HAP-1 (cell line): ENCODE measurements around the gene PRSS12.

ENCODE experiments used
- DNase-seq, 2 experiments: peaks; one replicate each; pipeline ENCODE4 v3.0.0-alpha.2; 2016 to 2020; ENCODE audit warnings: low spot score in 2 of 2
- H3K27me3 ChIP-seq: fragments of 250-450 bp; sonication (Bioruptor Pico); 2 replicates; pipeline ENCODE4 v1.5.1; 2020; ENCODE audit warnings: low read depth, mild to moderate bottlenecking, moderate library complexity
- H3K36me3 ChIP-seq: fragments of 250-450 bp; sonication (Bioruptor Pico); replicated peaks from 2 replicates; pipeline ENCODE4 v1.5.1; 2020; ENCODE audit warnings: mild to moderate bottlenecking
- H3K4me1 ChIP-seq: fragments of 250-450 bp; sonication (Bioruptor Pico); 2 replicates; pipeline ENCODE4 v1.5.1; 2020; ENCODE audit warnings: mild to moderate bottlenecking
- H3K4me3 ChIP-seq: fragments of 250-450 bp; sonication (Bioruptor Pico); 2 replicates; pipeline ENCODE4 v1.5.1; 2020; ENCODE audit warnings: mild to moderate bottlenecking, moderate library complexity
- H3K9me3 ChIP-seq: fragments of 250-450 bp; sonication (Bioruptor Pico); 2 replicates; pipeline ENCODE4 v1.5.1; 2020; ENCODE audit warnings: mild to moderate bottlenecking, moderate library complexity
- in situ Hi-C: fragments of 300-500 bp; cut with MboI; formaldehyde crosslinking; loops from 3 replicates; pipeline ENCODE4 v1.14.3; 2020; ENCODE audit warnings: low sequenced_read_pairs, inconsistent platforms, mixed read lengths

The PRSS12 gene

DNA sequence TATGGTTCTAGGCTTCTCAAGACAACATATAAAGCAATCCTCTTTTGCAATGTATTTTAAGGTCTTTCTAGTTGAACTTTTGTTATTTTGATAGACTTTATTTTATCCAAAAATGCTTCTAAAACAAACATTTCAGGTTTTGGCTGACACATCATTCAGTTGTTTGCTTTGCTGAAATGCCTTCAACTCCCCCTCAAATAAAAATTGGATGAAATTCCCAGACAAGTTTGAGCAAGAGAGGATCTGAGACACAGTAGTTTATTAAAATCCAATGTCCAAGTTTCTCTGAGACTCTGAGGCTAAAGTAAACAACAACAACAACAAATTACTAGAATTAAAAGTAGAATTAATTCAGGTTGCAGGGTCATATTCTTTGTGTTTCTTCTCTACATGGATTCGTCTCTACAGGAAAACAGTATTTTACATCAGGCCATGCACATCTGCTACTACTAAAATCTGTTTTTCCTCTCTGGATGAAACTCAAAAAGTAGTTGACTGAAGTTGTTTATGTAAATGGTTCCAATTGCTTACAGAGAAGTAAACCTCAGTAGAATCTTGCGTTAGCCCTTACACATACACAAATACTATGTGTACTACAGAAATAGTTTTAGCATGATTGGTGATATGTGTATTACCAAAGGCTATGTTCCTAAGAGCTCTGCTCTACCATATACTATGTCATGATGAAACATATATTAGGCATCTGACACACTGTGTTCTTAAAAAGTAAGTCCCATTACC lies 64.9 kb downstream of the PRSS12 start:
- H3K36me3 ChIP-seq, result peaks cover 20% of the 10 kb centered on the region
- H3K27me3 ChIP-seq, result no peaks in the 10 kb centered on the region
- H3K4me1 ChIP-seq, result 0 out of 2 replicates have a peak, but pooled peaks cover 3% of the 10 kb centered on the region
- no peak for DNase-seq
- no peaks in the 10 kb centered on the region for H3K9me3 ChIP-seq
- H3K4me3 ChIP-seq, result no peak overlapping the region
- in situ Hi-C loops, result loop anchor here (10.0 kb wide), 1 partner anchor 57 kb away; no protein-coding TSS in a partner anchor

DNA sequence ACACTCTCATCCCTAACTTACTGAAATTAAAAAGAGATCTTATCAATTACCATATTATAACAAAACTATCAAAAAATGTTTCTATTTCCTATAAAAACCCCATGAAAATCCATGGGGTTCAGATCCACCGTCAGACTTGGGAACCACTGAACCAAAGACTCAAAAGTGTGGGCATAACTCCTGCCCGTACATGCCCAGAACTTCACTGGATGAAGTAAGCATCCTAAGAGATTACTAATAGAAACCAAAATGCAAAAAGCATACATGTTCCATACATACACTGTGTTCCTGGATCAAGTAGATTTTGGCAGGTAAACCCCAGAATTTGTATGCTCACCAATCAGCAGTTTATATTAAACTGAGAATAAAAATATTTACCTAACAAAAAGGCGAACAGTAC lies 66.1 kb downstream of the PRSS12 start:
- DNase-seq, result no peak
- in situ Hi-C loops, result loop anchor here (10.0 kb wide), 1 partner anchor 58 kb away; no protein-coding TSS in a partner anchor
- peaks cover 13% of the 10 kb centered on the region for H3K4me1 ChIP-seq
- peaks cover 22% of the 10 kb centered on the region for H3K36me3 ChIP-seq
- H3K4me3 ChIP-seq, result no peak overlapping the region
- H3K27me3 ChIP-seq, result no peaks in the 10 kb centered on the region
- H3K9me3 ChIP-seq, result no peaks in the 10 kb centered on the region

DNA sequence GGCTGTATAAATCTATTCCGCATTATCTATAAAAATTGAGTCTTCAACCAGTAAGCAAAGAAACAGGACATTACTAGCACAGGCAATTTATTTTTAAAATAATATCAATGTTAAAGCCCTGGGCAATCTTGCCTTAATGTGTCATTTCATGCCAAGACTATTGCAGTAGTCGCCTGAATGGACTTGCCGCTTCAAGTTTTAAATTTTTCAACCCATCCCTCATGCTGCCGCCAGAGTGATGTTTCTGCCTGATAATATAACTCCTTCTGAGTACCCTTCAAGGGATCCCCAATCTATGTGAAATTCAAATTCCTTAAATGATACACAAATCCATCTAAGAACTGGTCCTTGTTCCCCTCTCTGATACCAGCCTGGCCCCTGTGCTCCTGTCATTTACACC lies 66.9 kb downstream of the PRSS12 start:
- Histone ChIP-seq H3K4me3 (no peak overlapping the region), H3K36me3 (peaks cover 29% of the 10 kb centered on the region), H3K9me3 (no peaks in the 10 kb centered on the region), H3K27me3 (no peaks in the 10 kb centered on the region), H3K4me1 (peaks cover 20% of the 10 kb centered on the region)
- in situ Hi-C loops, result loop anchor here (10.0 kb wide), 1 partner anchor 59 kb away; no protein-coding TSS in a partner anchor
- no peak for DNase-seq

DNA sequence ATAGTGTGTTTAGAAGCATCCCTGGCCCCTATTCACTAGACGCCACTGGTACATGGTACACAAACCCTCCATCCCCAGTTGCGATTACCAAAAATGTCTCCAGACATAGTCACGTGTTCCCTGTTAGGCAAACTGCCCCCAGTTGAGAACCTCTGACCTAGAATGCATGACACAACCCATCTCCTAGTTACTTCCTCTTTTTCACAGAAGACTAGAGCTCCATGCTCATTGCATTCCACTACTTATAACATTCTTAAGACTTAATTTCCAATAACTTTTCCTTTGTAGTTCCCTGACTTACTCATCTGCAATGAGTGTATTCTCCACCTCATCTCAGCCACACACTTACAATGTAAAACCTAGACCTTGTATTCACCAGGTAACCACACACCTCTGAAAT lies 68.6 kb downstream of the PRSS12 start:
- in situ Hi-C loops, result loop anchor here (10.0 kb wide), 1 partner anchor 61 kb away; no protein-coding TSS in a partner anchor
- Histone ChIP-seq H3K36me3 (peaks cover 47% of the 10 kb centered on the region), H3K4me1 (peaks cover 27% of the 10 kb centered on the region)

DNA sequence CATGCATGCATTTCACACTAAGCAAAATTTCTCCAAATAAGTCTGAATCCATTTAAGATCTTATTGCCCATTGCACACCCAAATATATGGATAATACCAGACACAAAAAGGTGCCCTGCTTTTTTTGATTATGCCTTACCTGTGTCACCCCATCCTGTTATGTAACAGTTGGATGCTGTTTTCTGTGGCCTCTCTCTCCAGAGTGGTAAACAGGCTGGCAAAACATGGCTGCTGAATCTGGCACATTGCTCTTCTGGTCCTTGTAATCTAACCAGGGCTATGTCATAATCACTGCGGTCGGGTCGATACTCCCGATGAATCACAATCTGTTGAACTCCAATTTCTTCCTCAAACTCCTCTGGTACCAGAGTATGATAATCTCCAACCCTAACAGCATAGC lies 70.1 kb downstream of the PRSS12 start:
- H3K36me3 ChIP-seq, result peaks cover 39% of the 10 kb centered on the region
- no peak for DNase-seq

More for the DNA sequence above, 68.6 kb downstream of the PRSS12 start:
- no peaks in the 10 kb centered on the region for H3K27me3 ChIP-seq
- no peak for DNase-seq
- H3K4me3 ChIP-seq, result no peak overlapping the region
- H3K9me3 ChIP-seq, result no peaks in the 10 kb centered on the region

DNA sequence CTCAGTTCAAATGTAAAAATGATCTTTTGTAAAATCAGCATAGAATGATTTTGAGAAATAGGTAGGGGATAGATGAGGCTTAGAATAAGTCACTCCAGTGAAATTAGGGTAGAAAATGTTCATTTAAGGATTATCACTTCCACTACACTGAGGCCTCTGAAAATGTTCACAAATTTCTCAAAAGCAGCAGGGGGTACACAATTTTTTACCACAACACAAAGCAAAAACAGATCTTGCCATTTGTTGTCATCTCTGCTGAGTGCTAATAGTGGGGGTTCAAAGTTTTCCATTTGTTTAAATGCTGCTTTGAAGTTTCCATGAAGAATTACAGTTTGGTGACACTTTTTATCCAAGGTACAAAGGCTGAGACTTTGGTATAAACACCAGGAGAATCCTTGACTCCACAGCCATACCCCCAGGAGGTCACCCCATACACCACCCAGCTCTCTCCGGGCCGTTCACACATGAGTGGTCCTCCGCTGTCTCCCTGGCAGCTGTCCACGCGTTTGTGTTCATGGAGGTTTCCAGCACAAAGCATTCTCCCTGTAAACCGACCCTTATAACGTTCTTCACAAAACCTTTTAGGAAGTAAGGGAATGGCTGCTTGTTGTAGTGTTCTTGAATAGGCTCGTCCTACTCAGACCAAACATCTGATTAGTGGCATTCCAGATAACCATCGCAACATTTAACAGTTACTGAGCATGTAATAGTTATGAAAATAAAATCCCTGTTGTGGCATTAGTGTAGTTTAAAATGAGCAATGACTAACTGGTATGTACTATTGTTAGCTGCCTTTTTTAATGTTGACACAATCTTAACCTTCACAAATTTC lies 71.0 kb downstream of the PRSS12 start:
- H3K27me3 ChIP-seq, result no peaks in the 10 kb centered on the region
- peaks cover 36% of the 10 kb centered on the region for H3K36me3 ChIP-seq
- peak; percentile 75 to 83 for DNase-seq
- no peaks in the 10 kb centered on the region for H3K9me3 ChIP-seq
- peaks cover 35% of the 10 kb centered on the region for H3K4me1 ChIP-seq
- in situ Hi-C loops, result loop anchor here (10.0 kb wide), 1 partner anchor 63 kb away; no protein-coding TSS in a partner anchor
- no peak overlapping the region for H3K4me3 ChIP-seq

More for the DNA sequence above, 70.1 kb downstream of the PRSS12 start:
- H3K4me3 ChIP-seq, result no peak overlapping the region
- no peaks in the 10 kb centered on the region for H3K9me3 ChIP-seq
- H3K27me3 ChIP-seq, result no peaks in the 10 kb centered on the region
- peaks cover 31% of the 10 kb centered on the region for H3K4me1 ChIP-seq
- in situ Hi-C loops, result loop anchor here (10.0 kb wide), 1 partner anchor 62 kb away; no protein-coding TSS in a partner anchor

DNA sequence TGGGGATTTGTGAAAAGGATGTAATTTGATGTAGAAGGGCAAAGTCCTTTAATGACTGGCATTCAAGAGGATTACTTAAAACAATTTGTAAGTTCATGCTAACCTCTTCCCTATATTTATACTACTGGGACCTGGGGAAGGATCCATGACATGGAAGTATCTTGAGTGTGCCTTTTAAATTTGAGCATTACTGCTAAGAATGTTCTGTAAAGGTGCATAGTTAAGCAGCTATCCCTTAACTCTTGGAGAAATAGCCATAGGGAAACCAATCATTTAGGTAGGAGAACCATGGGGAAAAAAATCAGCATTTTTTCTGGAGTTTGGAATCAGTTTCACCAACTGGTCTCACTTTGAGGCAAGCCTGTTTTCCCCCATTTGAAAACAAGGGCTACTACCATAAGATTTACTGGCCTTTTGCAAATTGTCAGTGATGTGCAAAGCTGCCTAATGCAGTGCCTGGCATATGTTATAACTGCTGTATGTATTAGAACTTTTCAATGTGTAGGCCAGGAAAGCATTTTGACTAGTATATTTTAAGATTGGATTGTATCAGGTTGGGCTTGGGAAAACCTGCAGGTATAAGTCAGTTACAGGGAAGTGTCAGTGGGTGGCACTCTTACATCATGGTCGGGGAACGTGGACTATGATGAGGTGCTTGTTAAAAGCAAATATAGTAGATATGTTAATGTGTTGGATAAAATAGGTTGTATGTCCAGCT lies 72.1 kb downstream of the PRSS12 start:
- Histone ChIP-seq H3K36me3 (peaks cover 33% of the 10 kb centered on the region), H3K4me1 (peaks cover 35% of the 10 kb centered on the region), H3K4me3 (peak overlapping the region; percentile 95), H3K27me3 (no peaks in the 10 kb centered on the region), H3K9me3 (no peaks in the 10 kb centered on the region)
- in situ Hi-C loops, result loop anchor here (10.0 kb wide), 1 partner anchor 64 kb away; no protein-coding TSS in a partner anchor
- peak; percentile 78 to 87 for DNase-seq

DNA sequence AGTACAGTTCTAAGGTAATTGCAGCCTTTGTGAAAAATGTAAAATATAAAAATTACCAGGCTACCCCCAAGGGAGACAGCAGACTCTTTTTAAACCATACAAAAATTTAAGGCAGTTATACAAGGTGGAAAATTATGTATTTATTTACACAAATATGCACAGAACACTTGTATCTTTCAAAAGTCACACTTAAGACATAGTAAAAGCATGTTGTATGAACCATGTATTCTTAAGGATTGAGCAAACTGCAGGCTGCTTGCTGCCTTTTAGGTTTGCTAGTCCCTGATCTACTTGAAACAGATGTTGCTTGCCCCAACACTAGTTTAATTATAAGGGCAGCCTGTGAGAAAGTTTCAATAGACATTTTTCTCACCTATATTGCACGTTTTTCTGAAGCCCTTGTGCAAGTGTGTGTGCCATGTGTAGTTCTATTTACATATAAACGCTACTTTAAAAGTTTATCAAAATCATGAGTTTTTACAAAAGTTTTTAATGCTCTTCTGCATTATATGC lies 72.8 kb downstream of the PRSS12 start:
- peak in 1 of 2 experiments; percentile 19 for DNase-seq

DNA sequence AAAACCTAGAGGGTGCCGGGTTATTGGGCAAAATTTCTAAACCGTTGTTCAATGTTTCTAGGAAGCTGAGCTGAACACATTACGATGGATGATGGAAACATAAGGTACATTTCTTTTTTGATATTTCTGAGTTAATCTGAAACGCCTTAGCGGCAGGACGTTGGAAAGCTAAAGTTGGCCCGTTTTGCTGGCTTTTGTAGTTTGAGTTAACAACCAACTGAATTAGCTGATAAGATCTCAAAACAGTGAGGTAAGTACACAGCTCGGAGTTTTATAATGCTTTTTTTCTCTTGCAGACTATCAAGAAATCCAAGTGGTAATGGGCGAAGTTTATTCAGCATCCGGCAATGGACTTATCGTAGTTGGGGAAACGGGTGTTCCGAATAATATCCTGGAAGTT lies 73.5 kb downstream of the PRSS12 start:
- Histone ChIP-seq H3K27me3 (no peaks in the 10 kb centered on the region), H3K4me1 (peaks cover 35% of the 10 kb centered on the region), H3K9me3 (no peaks in the 10 kb centered on the region), H3K36me3 (peaks cover 33% of the 10 kb centered on the region), H3K4me3 (peak overlapping the region; percentile 95)
- DNase-seq, result no peak
- in situ Hi-C loops, result no loop called here

More for the DNA sequence above, 72.8 kb downstream of the PRSS12 start:
- H3K4me3 ChIP-seq, result peak overlapping the region; percentile 95
- H3K36me3 ChIP-seq, result peaks cover 33% of the 10 kb centered on the region
- in situ Hi-C loops, result loop anchor here (10.0 kb wide), 1 partner anchor 65 kb away; no protein-coding TSS in a partner anchor
- no peaks in the 10 kb centered on the region for H3K9me3 ChIP-seq
- no peaks in the 10 kb centered on the region for H3K27me3 ChIP-seq
- H3K4me1 ChIP-seq, result peaks cover 35% of the 10 kb centered on the region

DNA sequence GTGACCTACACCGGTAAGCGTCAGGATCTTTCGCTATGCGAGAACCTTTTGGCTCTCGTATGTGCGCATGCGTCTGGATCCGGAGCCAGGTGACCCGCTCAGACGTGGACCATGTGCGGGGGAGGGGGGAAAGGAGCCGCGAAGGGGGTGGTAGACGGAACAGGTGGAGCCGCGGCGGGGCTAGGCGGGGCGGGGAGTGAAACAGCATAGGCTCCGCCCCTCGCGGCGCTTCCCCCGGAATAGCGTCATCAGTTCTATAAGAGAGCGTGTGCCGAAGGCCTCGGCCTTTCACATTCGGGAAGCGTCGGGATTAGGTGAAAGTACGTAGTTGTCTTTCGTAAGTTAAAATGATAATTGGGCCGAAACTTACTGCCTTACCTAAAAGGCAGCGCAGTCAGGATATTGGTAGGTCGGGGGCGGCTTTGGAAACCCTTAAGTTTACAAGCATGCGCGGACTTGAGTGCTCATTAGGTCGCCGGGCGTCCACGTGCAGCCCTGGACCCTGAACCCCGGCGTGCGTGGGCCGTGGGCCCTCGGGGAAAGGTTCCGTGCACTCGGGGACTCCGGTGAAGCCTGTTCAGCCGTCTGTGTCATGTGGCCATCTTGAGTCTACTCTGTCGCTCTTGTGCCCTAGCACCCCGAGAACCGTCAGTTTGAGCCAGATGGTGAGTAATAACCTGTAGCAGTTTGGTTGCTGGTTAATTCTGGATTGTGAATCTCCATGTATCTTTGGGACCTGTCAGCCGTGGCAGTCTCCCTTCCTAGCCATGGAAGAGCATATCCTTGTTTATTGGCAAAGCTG lies 74.1 kb downstream of the PRSS12 start:
- peak; percentile 96 to 99 for DNase-seq
- H3K4me1 ChIP-seq, result peaks cover 35% of the 10 kb centered on the region
- in situ Hi-C loops, result no loop called here
- H3K36me3 ChIP-seq, result peaks cover 33% of the 10 kb centered on the region
- H3K27me3 ChIP-seq, result no peaks in the 10 kb centered on the region
- peak overlapping the region; percentile 95 for H3K4me3 ChIP-seq
- no peaks in the 10 kb centered on the region for H3K9me3 ChIP-seq

DNA sequence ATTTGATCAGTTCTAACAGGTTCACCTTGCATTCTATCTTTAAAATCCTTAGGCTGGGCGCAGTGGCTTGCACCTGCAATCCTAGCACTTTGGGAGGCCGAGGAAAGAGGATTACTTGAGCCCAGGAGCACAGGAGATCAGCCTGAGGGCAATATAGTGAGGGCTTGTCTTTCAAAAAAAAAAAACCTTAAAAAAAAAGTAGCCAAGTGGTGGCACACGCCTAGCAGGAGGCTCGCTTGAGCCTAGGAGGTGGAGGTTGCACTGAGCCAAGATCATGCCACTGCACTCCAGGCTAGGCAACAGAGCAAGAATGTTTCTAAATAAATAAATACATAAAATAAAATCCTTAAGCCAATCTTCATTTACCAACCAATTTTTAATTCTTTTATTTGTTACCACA lies 75.6 kb downstream of the PRSS12 start:
- Histone ChIP-seq H3K27me3 (no peaks in the 10 kb centered on the region), H3K36me3 (peaks cover 33% of the 10 kb centered on the region), H3K4me3 (no peak overlapping the region; the same call in 1 of the 2 replicates), H3K4me1 (peaks cover 28% of the 10 kb centered on the region), H3K9me3 (no peaks in the 10 kb centered on the region)
- DNase-seq, result no peak
- in situ Hi-C loops, result no loop called here

DNA sequence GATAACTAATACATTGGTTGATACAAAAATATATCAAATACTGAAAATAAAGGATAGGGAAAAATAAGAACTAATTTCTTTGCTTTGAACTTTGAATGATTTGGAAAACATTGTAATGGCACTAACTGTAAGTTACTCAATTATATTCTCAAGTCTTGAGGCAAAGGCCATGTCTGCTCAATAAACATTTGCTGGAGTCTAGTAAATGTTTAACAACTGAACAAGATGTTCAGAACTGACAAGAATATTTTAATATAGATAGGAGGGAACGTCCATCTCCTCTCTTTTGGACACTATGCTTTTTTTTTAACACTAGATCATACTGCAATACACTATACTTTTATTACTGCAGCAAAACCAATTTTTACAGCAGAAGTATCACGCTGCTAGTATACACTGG lies 76.2 kb downstream of the PRSS12 start:
- Histone ChIP-seq H3K27me3 (no peaks in the 10 kb centered on the region), H3K4me3 (no peak overlapping the region), H3K9me3 (no peaks in the 10 kb centered on the region), H3K4me1 (peaks cover 21% of the 10 kb centered on the region), H3K36me3 (peaks cover 30% of the 10 kb centered on the region)
- in situ Hi-C loops, result no loop called here
- no peak for DNase-seq
